Spleen (tissue), 7 donors: ENCODE measurements around the gene FOXRED1.

Source experiments
- CTCF ChIP-seq, 11 experiments: fragments of 200-600 bp in 7 of 11; fragments of 450-650 bp in 4 of 11; sonication (generic) in 4 of 11; IDR thresholded peaks in 8 of 11; conservative IDR thresholded peaks in 3 of 11; 1 replicate in 7 of 11; 2 replicates in 4 of 11; pipeline versions ENCODE4 v1.4.0 to v1.8.0; 2016 to 2021; ENCODE audit warnings: antibody characterized with exemption in 11 of 11, inconsistent platforms in 4 of 11, mild to moderate bottlenecking in 1 of 11
- POLR2A ChIP-seq, 3 donors: fragments of 450-650 bp; IDR thresholded peaks; one replicate each; pipeline ENCODE4 v1.5.1; 2017; ENCODE audit warnings: antibody characterized with exemption in 3 of 3, mild to moderate bottlenecking in 1 of 3
- donor health status: DM: no; HTN: no; CAD: no; lungs with moderate emphysema.
- donor health status: DM: no; HTN: no; CAD: no.
- donor health status: DM: no; HTN: no; CAD: no.

- TF ChIP-seq CTCF (IDR thresholded peaks at IDR 0.05 in 8 of 11, conservative IDR thresholded peaks at IDR 0.05 in 3 of 11) (no peak), POLR2A (IDR thresholded peaks at IDR 0.05) (no peak)
Observed at GRCh38 chr11:126304457-126305075, 35.6 kb downstream of the FOXRED1 start.
